ENCODE measurements around the gene USHBP1. TPM values are rescaled to one million over a fixed set of nuclear protein-coding genes. Genes with fewer than 3 reads are reported as not detected.

The USHBP1 gene
- total and polyA plus RNA-seq, 2 donors (not counting 1 experiment from before 2014, with no cell fraction given): 0.39 TPM; not detected in 1

DNA sequence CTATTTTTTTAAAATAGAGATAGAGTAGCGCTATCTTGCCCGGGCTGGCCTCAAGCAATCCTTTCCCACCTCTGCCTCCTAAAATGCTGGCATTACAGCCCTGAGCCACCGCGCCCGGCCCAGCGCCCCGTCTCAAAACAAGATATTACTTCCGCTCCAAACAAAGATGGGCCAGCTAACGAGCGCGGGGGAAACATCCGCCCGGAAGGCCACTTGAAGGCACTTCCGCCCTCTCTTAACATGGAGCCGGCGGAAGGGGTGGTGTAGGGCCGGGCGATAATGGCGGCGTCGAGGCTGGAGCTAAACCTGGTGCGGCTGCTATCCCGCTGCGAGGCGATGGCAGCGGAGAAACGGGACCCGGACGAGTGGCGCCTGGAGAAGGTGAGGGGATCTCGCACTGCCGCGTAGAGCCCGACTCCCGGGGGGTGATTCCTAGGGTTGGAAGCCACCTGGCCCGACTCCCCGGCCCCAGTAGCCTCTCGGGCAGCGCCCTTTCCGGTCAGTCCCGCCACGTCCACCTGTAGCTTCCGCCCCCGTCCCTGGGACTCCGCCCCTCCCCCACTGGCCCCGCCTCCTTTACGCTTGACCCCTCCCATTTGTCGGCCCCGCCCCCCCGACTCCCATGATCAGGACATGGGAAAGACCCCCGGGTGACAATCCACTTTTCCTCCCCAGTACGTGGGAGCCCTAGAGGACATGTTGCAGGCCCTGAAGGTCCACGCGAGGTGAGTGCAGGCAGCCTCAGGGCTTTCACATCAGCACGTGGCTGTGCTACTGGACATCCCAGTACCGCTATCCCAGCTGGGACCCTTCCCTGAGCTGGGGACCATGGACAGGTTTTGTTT lies 49.2 kb downstream of the USHBP1 start, which contains the start of gene USE1:
Gene USE1, plus strand, starts transcription at position 231 of the 845 bp plus-strand sequence. Its CDS starts 49 bp downstream, at position 280.
- intact Hi-C loops (cut with micrococcal nuclease): loop anchor here (1.0 kb wide), 4 partner anchors 11 to 122 kb away; partner anchors contain the start of genes BABAM1, GTPBP3 and OCEL1
- POLR2A ChIA-PET: interaction anchor here (0.6 to 1.8 kb wide), 22 partner anchors 10 to 555 kb away, joined by 3 to 29 read pairs (median 4); partner anchors contain the start of genes MRPL34, MYO9B, NR2F6 and OCEL1
- peak; percentile 93 for ATAC-seq (ENCODE audit: low read depth)

More for the DNA sequence above, 49.2 kb downstream of the USHBP1 start, which contains the start of gene USE1:
- DNase-seq: peak; percentile 93
- Histone ChIP-seq H3K4me3 (ENCODE audit: control extremely low read depth in 1 of 5, extremely low read depth in 1 of 5, insufficient read depth in 1 of 5, low read depth in 2 of 5, low read length in 4 of 5) (peak within 1 kb of the TSS; percentile 41 to 94 (median 80)), H2AFZ (ENCODE audit: insufficient read depth, low read depth, low read length, poor library complexity, severe bottlenecking) (peak within 1 kb of the TSS; percentile 81), H3K4me1 (ENCODE audit: control insufficient read depth in 2 of 2, insufficient read depth in 2 of 2, low read length in 2 of 2) (peaks cover 10 to 24% of the 10 kb centered on the region in 2 donors), H3K27ac (ENCODE audit: low read length in 2 of 2) (peak within 1 kb of the TSS; percentile 91), H3K27me3 (replicated peaks in 1 of 4; ENCODE audit: control extremely low read depth in 1 of 4, control insufficient read depth in 3 of 4, insufficient read depth in 4 of 4, low read length in 3 of 4) (no peaks in the 10 kb centered on the region), H3K9ac (ENCODE audit: low read length) (peak within 1 kb of the TSS; percentile 89), H3K79me2 (ENCODE audit: control insufficient read depth, insufficient read depth, low read length) (no peaks in the 10 kb centered on the region), H3K9me3 (ENCODE audit: control extremely low read depth in 1 of 3, control insufficient read depth in 2 of 3, insufficient read depth in 1 of 3, low read length in 2 of 3) (no peaks in the 10 kb centered on the region), H3K36me3 (replicated peaks in 1 of 2; ENCODE audit: control extremely low read depth in 1 of 2, control insufficient read depth in 1 of 2, extremely low read depth in 1 of 2, insufficient read depth in 2 of 2, low read length in 1 of 2) (peaks cover 0 to 37% of the 10 kb centered on the region in 2 experiments), H4K20me1 (ENCODE audit: control insufficient read depth, insufficient read depth, low read length, poor library complexity, severe bottlenecking) (no peaks in the 10 kb centered on the region), H3K4me2 (replicated peaks; ENCODE audit: low read depth, low read length, poor library complexity, severe bottlenecking) (peak within 1 kb of the TSS; percentile 76)
- 6% methylated on average over 49 of the region's 56 CpGs for WGBS (ENCODE audit: insufficient coverage)
- H3K9me3 Mint-ChIP-seq (ENCODE audit: insufficient read depth): no peaks in the 10 kb centered on the region
- CTCF ChIA-PET: interaction anchor here (0.7 to 3.0 kb wide), 13 partner anchors 9 to 149 kb away, joined by 3 to 13 read pairs (median 4); partner anchors contain the start of genes DDA1, MRPL34 and OCEL1
- peaks cover 19% of the 10 kb centered on the region for H3K4me1 Mint-ChIP-seq
- H3K4me3 Mint-ChIP-seq: peak within 1 kb of the TSS; percentile 92
- TF ChIP-seq CTCF (IDR thresholded peaks at IDR 0.05) (no peak), EZH2 (IDR thresholded peaks at IDR 0.05; ENCODE audit: borderline replicate concordance, insufficient read depth, low read depth, low read length, poor library complexity, severe bottlenecking) (no peak)
- peak within 1 kb of the TSS; percentile 97 for H3K27ac Mint-ChIP-seq
- H3K27me3 Mint-ChIP-seq: no peaks in the 10 kb centered on the region

Data from B cell (primary cell).